GM12891 (cell line): Measurements from ENCODE around the gene OR10H3.

Source experiments
- POLR2A ChIP-seq: IDR thresholded peaks from 2 replicates; pipeline ENCODE4 v1.6.1; 2011; ENCODE audit warnings: low read depth, low read length, control low read depth
- POLR2AphosphoS5 ChIP-seq: IDR thresholded peaks from 2 replicates; pipeline ENCODE4 v1.6.1; 2011; ENCODE audit warnings: low read depth, low read length, control low read depth
- POU2F2 ChIP-seq: IDR thresholded peaks from 2 replicates; pipeline ENCODE4 v1.6.1; 2011; ENCODE audit warnings: low read depth, mild to moderate bottlenecking, control low read depth, low read length, moderate library complexity
- SPI1 ChIP-seq: IDR thresholded peaks from 2 replicates; pipeline ENCODE4 v1.6.1; 2011; ENCODE audit warnings: low read depth, low read length, control low read depth
- TAF1 ChIP-seq: IDR thresholded peaks from 2 replicates; pipeline ENCODE4 v1.6.1; 2011; ENCODE audit warnings: low read depth, low read length, control low read depth

DNA sequence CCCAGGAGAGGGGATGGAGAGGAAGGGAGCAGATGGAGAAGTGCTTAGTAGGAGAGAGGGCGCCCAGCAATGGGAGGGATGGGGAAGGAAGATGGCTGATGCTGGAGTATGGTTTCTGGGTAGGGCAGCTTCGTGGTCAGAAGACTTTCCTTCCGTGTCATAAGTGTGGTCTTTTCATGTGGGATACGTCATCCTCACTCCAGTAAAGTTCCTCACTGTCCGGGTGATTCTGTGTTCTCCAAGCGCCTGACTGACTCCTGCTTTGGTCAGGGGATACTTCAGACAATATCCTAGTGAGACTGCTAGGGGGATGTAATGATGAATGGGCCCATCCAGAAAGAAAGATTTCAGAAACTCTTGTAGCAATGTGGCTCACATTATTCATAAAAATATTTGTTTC lies 3.9 kb upstream of the OR10H3 start:
- TF ChIP-seq POLR2A: no peak
- no peak for TF ChIP-seq POLR2AphosphoS5
- TF ChIP-seq TAF1: no peak
- no peak for TF ChIP-seq SPI1
- TF ChIP-seq POU2F2: no peak
